IgD-negative memory B cell (primary cell): ENCODE measurements around the gene DBP. TPM values are rescaled to one million over a fixed set of nuclear protein-coding genes. Genes with fewer than 3 reads are reported as not detected.
"Not testable (repeated sequence)": the region's sequence is repeated elsewhere in the genome, so short reads cannot be mapped to it uniquely, and the experiment has no call there.

Experiments
- H3K27ac Mint-ChIP-seq, 3 donors: one replicate each; pipeline ENCODE4 v1.8.0; 2020 to 2022; ENCODE audit warnings: mild to moderate bottlenecking in 3 of 3, mixed read lengths in 3 of 3, moderate library complexity in 1 of 3
- H3K27me3 Mint-ChIP-seq: one replicate; pipeline ENCODE4 v1.8.0; 2021; ENCODE audit warnings: mixed read lengths
- H3K36me3 Mint-ChIP-seq: one replicate; pipeline ENCODE4 v1.8.0; 2020; ENCODE audit warnings: mild to moderate bottlenecking, mixed read lengths
- H3K4me1 Mint-ChIP-seq, 3 donors: one replicate each; pipeline ENCODE4 v1.8.0; 2020 to 2022; ENCODE audit warnings: mixed read lengths in 3 of 3, mild to moderate bottlenecking in 1 of 3
- H3K4me3 Mint-ChIP-seq, 4 donors: one replicate each; pipeline ENCODE4 v1.8.0; 2020 to 2022; ENCODE audit warnings: mild to moderate bottlenecking in 4 of 4, mixed read lengths in 4 of 4, moderate library complexity in 3 of 4
- H3K9me3 Mint-ChIP-seq, 3 donors: one replicate each; pipeline ENCODE4 v1.8.0; 2020 to 2021; ENCODE audit warnings: mixed read lengths in 3 of 3, mild to moderate bottlenecking in 1 of 3
- polyA plus RNA-seq: library from polyadenylated mRNA; unstranded; fragments of 300-500 nt; fragmentation: Illumina TruSeq; gene quantifications from one replicate; pipeline ENCODE4 v1.2.3, GENCODE V29; 2021

The DBP gene
- polyA plus RNA-seq, 1 donor from 2014 or later = 86.1 TPM

DNA sequence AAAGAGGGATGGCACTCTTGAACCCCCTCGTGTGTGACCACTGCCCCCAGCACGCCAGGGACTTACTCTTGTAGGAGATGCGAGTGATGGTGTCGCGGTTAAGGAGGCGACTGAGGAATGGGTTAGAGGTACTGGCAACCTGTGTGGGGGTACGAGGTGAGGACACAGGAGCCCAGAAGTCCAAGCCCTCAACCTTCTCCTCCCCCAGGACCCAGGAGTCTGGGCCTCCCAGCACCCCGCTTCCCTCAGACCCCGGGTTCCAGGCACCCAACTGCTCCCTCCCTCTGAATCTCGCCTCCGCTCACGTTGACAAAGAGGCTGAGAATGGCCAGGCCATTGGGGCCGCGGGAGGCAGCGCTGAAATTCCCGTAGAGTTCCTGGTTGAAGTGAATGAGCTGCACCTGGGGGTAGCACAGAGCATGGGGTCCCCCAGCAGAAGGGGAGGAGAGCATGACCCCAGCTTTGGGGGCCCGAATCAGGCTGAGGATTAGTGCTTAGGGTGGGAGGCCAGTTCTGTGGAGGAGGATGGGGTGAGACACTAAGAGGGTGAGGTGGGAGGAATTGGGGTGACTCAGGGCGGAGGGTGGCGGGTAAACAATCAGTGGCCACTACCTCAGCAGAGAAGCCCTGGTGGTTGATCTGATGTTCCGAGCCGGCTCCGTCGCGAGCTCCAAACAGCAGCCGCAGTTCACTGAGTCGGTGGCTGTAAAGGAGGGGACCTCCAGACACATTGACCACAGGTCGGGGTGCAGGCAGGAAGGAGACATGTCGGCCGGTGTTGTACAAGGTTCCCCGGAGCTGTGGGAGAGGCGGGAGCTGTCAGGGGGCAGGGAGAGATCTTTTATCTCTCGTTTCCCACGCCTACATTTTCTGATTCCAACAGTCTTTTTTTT lies 2.5 kb upstream of the DBP start:
- Mint-ChIP-seq H3K36me3 (peaks cover 6% of the 10 kb centered on the region), H3K4me1 (peaks cover 8 to 24% (median 20%) of the 10 kb centered on the region in 3 donors), H3K4me3 (peak overlapping the region in 3 of 4 donors; percentile 49 to 97 (median 83)), H3K9me3 (no peaks in the 10 kb centered on the region), H3K27ac (peak overlapping the region; percentile 84 to 99 (median 95)), H3K27me3 (no peaks in the 10 kb centered on the region)

DNA sequence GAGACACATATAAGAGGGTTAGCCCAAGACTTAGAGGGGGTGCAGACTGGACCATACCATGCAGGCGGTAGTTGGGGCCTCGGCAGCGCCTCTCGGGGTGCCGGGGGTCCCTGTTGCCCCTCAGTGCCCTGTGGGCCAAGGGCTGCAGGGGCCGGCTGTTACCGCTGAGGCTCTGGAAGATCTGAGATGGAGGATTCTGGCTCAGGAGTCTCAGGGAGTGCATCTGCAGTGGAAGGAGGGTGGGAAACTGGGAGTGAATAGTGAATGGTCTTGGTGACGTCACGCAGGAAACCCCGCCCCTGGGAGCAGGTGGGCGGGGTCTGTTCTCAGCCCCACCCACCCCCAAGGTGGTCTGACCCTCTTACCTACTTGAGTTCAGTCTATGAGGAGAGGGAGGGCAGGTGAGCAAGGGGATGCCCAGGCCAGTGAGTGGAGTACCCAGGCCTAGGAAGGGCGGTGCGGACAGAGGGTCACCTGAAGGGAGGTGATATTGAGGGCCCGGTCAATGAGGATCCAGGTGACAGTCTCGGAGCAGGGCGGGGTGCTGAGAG lies 1.7 kb upstream of the DBP start:
- peaks cover 13 to 26% (median 20%) of the 10 kb centered on the region in 3 donors for H3K4me1 Mint-ChIP-seq
- peaks cover 7% of the 10 kb centered on the region for H3K36me3 Mint-ChIP-seq
- H3K9me3 Mint-ChIP-seq = no peaks in the 10 kb centered on the region
- H3K27me3 Mint-ChIP-seq = no peaks in the 10 kb centered on the region
- H3K4me3 Mint-ChIP-seq = peak overlapping the region; percentile 83 to 98 (median 96)
- peak overlapping the region; percentile 84 to 99 (median 98) for H3K27ac Mint-ChIP-seq

DNA sequence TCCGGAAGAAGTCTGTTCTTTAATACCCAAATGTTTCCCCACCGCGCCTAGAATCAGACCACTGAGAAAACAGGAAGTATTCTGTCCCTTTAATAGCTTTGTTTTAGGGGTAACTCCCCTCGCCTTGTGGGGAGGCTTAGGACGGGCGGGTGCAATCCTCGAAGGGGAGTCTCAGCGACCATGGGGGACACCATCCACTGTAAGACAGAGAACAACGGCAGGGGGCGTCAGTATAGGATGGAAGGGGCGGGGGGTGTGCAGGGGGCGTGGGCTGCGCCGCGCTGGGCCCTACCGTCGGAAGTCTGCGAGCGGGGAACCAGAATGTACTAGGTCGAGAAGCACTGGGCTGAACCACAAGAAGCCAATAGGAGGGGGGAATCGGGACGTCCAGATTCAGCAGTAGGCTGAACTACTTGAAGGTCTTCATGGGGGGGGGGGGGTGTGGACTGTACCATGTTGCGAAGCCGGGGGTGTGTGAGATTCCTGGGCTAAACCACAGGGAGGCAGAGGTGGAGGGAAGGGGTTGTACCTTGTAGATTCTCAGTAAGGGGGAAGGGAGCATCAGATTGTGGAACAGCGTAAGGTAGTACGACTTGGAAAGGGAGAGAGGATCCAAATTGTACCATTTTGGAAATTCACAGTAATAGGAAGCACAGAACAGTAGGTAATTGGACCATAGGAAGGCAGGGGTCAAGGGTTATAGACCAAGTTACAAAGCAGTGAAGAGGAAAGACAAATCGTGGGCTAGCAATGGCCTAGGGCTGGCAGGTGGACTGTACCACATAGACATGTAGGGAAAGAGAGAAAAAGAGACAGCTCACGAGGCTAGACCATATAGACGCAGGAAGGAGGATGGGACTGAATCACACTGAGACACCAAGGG lies 1.0 kb upstream of the DBP start:
- Mint-ChIP-seq H3K4me1 (peaks cover 13 to 28% (median 23%) of the 10 kb centered on the region in 3 donors), H3K36me3 (peaks cover 7% of the 10 kb centered on the region), H3K9me3 (no peaks in the 10 kb centered on the region), H3K4me3 (peak overlapping the region; percentile 83 to 98 (median 96)), H3K27me3 (no peaks in the 10 kb centered on the region), H3K27ac (peak overlapping the region; percentile 84 to 99 (median 98))

DNA sequence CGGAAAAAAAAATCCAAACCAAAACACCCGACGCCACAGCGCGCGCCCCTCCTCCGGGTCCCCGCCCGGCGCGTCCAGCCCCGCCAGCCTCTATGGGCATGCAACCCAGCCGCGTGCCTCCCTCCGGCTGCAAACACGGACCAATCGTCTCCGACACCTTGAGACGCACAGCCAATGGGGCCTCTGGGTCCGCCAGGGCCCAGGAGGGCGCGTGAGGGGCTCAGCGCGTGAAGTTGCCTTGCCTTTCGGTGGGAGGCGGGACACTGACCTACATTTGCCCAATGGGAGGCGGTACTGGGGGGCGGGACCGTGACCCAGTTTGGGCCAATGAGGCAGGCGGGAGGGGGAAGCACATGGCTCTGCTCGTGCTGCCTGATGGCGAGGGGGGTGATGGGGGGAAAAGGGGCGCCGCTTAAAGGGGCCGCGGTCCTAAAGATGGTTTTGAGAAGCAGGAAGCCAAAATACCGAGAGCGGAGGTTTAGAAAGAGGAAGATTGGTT lies 319 bp upstream of the DBP start:
- Mint-ChIP-seq H3K9me3 (no peaks in the 10 kb centered on the region), H3K4me3 (peak overlapping the region; percentile 83 to 98 (median 96)), H3K36me3 (peaks cover 7% of the 10 kb centered on the region), H3K27me3 (no peaks in the 10 kb centered on the region), H3K27ac (peak overlapping the region; percentile 84 to 99 (median 98)), H3K4me1 (peaks cover 14 to 26% (median 23%) of the 10 kb centered on the region in 3 donors)

DNA sequence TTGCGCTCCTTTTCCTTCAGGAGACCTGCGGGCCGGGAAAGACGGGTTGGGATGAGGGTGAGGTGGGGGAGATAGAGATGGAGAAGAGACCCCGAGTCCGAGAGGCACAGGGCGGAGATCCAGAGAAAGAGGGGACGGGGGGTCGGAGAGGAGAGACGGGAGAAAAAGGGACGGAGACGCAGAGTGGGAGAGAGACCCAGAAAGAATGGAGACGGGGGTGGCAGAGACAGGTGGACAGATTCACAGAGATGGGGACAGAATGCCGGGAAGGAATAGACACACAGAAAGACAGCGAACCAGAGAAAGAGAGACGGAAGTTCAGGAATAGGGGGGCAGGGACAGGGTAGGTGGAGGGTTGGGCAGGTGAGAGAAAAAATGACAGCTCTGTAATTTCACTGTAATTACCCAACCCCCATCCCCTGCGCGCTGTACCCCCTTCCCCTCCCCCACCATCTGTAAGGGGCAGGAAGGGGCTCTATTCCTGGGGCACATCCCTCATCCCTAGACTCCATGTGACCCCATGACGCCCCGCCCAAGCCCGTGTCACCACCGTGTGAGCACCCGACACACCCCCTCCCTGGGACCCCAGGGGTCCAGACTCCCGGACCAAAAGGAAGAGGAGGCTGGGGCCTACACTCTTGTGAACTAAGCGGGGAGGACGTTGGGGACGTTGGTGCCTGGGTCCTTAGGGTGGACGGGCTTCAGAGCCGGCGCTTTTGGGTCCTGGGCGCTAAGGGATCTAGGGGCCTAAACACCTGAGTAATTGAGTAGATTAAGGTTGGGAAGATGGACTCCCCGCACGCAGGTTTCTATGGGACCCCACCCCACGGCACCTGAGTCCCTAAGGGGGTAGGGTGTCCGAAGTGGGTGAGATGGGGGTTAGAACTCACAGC lies 967 bp downstream of the DBP start:
- Mint-ChIP-seq H3K4me1 (peaks cover 13 to 26% (median 23%) of the 10 kb centered on the region in 3 donors), H3K27ac (peak overlapping the region; percentile 53 to 93 (median 84)), H3K4me3 (peak overlapping the region; percentile 83 to 98 (median 96)), H3K9me3 (no peaks in the 10 kb centered on the region), H3K27me3 (no peaks in the 10 kb centered on the region), H3K36me3 (peaks cover 7% of the 10 kb centered on the region)

DNA sequence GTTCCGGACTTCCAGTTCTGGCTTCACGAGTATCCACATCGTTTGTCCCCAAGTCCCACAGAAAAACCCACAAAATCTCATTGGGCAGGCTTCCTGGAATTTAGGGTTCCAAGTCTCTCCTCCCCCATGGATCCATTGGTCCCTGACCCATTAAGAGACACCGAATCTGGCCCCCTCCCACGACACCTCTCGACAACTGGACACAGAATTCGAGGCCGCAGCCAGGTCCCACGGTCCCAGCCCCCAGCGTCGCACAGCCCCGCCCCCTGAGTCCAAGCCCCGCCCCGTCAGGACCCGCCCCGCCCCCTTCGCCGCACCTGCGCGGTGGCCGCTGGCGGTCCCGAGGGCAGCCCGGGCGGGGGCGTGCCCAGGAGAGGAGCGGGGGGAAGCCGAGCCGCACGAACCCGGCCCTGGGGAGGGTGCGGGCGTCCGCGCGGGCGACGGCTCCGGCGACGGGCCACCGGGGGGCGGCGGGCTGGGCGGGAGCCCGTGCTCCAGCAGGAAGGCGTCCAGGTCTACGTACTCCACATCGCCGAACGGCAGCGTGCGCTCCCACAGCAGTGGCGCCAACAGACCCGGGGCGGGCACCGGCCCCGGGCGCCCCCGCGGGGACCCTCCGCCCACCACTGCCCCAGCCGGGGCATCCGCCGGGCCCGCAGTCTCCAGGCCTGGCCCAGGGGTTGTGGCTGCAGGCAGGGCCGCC lies 1.8 kb downstream of the DBP start:
- H3K4me1 Mint-ChIP-seq = peaks cover 13 to 24% (median 23%) of the 10 kb centered on the region in 3 donors
- peak overlapping the region; percentile 88 to 98 (median 95) for H3K4me3 Mint-ChIP-seq
- peak overlapping the region; percentile 93 to 94 (median 94) for H3K27ac Mint-ChIP-seq
- H3K27me3 Mint-ChIP-seq = no peaks in the 10 kb centered on the region
- H3K36me3 Mint-ChIP-seq = peaks cover 7% of the 10 kb centered on the region
- no peaks in the 10 kb centered on the region for H3K9me3 Mint-ChIP-seq

DNA sequence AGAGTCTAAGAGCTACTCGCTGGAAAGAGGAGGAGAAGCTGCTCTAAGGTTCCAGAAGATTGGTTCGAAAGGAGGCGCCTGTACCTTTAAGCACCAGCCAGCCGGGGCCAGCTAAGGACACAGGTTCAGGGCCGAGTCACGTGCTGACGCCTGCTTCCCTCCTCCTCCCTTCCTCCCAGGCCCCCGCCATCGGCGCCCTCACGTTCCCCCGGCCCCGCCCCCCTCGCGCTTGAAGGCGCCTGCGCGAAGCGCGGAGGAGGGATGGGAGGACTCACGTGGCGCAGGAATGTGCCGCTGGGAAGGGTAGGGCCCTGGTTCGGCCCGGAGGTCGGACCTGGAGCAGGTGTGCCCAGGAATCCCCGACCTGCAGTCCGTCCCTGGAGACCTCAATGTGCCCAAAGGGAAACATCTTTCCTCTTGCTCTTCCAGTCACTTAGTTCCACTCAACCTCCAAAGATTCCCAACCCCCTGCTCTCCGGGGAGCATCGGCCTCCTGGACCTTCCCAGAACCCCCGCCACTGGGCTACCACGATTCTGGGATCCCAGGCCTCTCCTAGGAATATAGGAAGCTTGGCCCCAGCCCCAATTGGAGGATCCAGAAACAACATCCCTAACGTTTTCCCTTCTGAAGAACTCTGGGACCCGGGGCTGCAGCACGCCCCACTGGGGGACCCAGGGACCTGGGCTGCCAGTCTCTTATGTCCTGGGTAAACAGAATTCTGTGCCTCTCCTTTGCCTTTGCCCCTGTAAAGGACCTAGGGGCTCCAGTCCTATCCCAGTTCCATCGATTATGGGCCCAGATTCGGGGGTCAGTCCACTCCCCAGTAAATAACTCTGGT lies 2.5 kb downstream of the DBP start:
- Mint-ChIP-seq H3K36me3 (peaks cover 10% of the 10 kb centered on the region), H3K27me3 (no peaks in the 10 kb centered on the region), H3K9me3 (no peaks in the 10 kb centered on the region), H3K4me1 (peaks cover 13 to 20% (median 20%) of the 10 kb centered on the region in 3 donors), H3K4me3 (peak overlapping the region; percentile 76 to 94 (median 90)), H3K27ac (peak overlapping the region; percentile 91 to 94 (median 94))

DNA sequence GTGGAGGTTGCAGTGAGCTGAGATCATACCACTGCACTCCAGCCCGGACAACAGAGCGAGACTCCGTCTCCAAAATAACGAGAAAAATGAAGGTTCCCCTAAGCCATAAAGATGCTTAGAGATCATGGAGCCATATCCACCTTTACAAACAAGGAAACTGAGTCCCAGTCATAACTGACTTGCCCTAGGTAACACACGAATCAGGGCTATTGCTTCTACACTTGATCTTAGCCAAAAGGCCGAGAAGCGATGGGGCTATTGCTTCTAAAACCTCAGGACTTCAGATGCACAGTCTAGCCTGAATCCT lies 3.2 kb downstream of the DBP start:
- peaks cover 13 to 17% (median 16%) of the 10 kb centered on the region in 3 donors for H3K4me1 Mint-ChIP-seq

DNA sequence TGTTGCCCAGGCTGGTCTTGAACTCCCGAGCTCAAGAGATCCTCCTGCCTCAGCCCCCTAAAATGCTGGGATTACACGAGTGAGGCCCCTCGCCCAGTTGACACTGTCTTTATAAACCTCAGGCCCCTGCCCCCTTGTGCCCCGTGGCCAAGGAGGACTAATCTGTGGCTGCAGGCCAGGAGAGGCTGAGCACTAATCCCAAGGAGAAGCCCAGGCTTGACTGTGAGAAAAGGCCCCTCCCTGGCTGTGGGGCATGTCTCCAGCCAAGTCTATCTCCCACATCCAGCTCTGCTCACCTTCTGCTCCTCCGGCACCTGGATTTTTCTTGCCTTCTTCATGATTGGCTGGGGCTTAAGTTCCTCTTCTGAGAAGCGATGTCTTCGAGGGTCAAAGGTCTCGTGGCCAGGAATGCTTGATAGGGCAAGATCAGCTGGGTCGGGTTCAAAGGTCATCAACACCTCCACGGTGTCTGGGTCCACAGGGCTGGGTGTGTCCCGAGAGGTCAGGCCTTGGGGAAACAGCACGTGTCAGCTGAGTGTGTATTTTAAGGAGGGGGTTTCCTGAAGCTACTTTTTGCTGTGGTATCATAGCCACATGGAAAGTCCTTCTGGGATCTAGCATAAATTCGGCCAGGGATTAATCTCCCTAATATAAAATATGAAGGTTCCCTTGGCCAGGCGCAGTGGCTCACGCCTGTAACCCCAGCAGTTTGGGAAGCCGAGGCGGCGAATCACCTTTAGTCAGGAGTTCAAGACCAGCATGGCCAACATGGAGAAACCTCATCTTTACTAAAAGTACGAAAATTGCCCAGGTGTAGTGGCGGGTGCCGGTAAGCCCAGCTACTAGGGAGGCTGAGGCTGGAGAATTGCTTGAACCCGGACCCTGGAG lies 3.8 kb downstream of the DBP start:
- Mint-ChIP-seq H3K4me1 (peaks cover 10 to 12% (median 11%) of the 10 kb centered on the region in 3 donors), H3K36me3 (peaks cover 7% of the 10 kb centered on the region), H3K4me3 (peak overlapping the region in 2 of 4 donors; percentile 88 to 92), H3K27ac (peak overlapping the region in 2 of 3 donors; percentile 76 to 94), H3K27me3 (no peaks in the 10 kb centered on the region), H3K9me3 (no peaks in the 10 kb centered on the region)

More for the DNA sequence above, 3.2 kb downstream of the DBP start:
- no peaks in the 10 kb centered on the region for H3K27me3 Mint-ChIP-seq
- peak overlapping the region; percentile 91 to 94 (median 94) for H3K27ac Mint-ChIP-seq
- H3K4me3 Mint-ChIP-seq = peak overlapping the region; percentile 76 to 94 (median 90)
- peaks cover 10% of the 10 kb centered on the region for H3K36me3 Mint-ChIP-seq
- no peaks in the 10 kb centered on the region for H3K9me3 Mint-ChIP-seq

DNA sequence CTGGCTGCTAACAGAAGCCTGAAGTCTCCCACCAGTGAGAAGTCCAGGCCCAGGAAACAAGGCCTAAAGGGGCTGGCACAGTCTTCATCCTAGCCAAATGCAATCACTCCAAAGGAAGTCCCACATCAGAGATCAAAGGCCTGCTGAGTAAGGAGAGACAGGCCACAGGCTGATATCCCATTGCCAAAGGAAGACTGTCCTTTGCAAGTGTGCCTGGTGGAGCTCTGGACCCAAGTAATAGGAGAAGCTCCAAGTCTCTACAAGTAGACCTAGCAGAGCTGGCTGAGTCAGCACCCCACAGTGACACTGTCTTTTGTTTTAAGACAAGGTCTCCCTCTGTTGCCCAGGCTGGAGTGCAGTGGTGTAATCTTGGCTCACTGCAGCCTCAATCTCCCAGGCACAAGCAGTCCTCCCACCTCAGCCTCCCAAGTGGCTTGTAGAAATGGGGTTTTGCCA lies 4.5 kb downstream of the DBP start:
- peaks cover 8 to 10% (median 10%) of the 10 kb centered on the region in 3 donors for H3K4me1 Mint-ChIP-seq
- peak overlapping the region in 2 of 3 donors; percentile 63 to 94 for H3K27ac Mint-ChIP-seq
- peak overlapping the region in 3 of 4 donors; percentile 27 to 77 (median 55) for H3K4me3 Mint-ChIP-seq

DNA sequence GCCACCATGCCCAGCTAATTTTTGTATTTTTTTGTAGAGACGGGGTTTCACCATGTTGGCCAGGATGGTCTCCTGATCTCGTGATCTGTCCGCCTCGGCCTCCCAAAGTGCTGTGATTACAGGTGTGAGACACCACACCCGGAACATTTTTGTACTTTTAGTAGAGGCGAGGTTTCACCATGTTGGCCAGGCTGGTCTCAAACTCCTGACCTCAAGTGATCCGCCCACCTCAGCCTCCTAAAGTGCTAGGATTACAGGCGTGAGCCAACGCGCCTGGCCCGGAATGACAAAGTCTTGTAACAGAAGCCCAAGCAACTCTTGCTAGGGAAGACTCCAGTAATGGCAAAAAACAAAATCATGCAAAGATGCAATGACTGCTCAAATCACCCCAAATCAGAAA lies 4.9 kb downstream of the DBP start:
- H3K36me3 Mint-ChIP-seq, H3K9me3 Mint-ChIP-seq, H3K4me1 Mint-ChIP-seq, H3K27me3 Mint-ChIP-seq: not testable (repeated sequence)
- H3K4me3 Mint-ChIP-seq = peak overlapping the region in 3 of 4 donors; percentile 27 to 77 (median 55)
- H3K27ac Mint-ChIP-seq = peak overlapping the region in 2 of 3 donors; percentile 63 to 81

More for the DNA sequence above, 4.5 kb downstream of the DBP start:
- no peaks in the 10 kb centered on the region for H3K27me3 Mint-ChIP-seq
- H3K36me3 Mint-ChIP-seq = peaks cover 7% of the 10 kb centered on the region
- no peaks in the 10 kb centered on the region for H3K9me3 Mint-ChIP-seq

GRCh38 chr19:48631225-48631624 lies 6.0 kb downstream of the DBP start:
- no peak overlapping the region for H3K27ac Mint-ChIP-seq
- peaks cover 7% of the 10 kb centered on the region for H3K36me3 Mint-ChIP-seq
- peaks cover 10% of the 10 kb centered on the region in 3 donors for H3K4me1 Mint-ChIP-seq
- no peaks in the 10 kb centered on the region for H3K9me3 Mint-ChIP-seq
- H3K4me3 Mint-ChIP-seq = peak overlapping the region in 1 of 4 donors; percentile 52
- H3K27me3 Mint-ChIP-seq = no peaks in the 10 kb centered on the region
